HepG2 (cell line): ENCODE data around the gene VRK3. TPM values are rescaled to one million over a fixed set of nuclear protein-coding genes. Genes with fewer than 3 reads are reported as not detected.

Source experiments
- CEBPG ChIP-seq: IDR thresholded peaks from 2 replicates; pipeline ENCODE4 v1.6.1; 2016
- CEBPZ ChIP-seq: IDR thresholded peaks from 2 replicates; pipeline ENCODE4 v1.6.1; 2012; ENCODE audit warnings: low read length, improper control_type of control experiment
- HNF4A ChIP-seq: sonication (generic); formaldehyde crosslinking; IDR thresholded peaks from 2 replicates; pipeline ENCODE4 v1.4.0; 2020; ENCODE audit warnings: missing genetic modification reagents
- MTF2 ChIP-seq: sonication (generic); formaldehyde crosslinking; IDR thresholded peaks from 2 replicates; pipeline ENCODE4 v1.5.0; 2020; ENCODE audit warnings: missing genetic modification reagents, borderline replicate concordance
- PHB2 ChIP-seq: fragments of 450-650 bp; IDR thresholded peaks from 2 replicates; pipeline ENCODE4 v1.6.1; 2018; ENCODE audit not compliant: partially characterized antibody
- PRDM10 ChIP-seq: sonication (generic); formaldehyde crosslinking; IDR thresholded peaks from 2 replicates; pipeline ENCODE4 v1.4.0; 2020; ENCODE audit warnings: low read depth, missing genetic modification reagents
- SMC3 ChIP-seq: IDR thresholded peaks from 2 replicates; pipeline ENCODE4 v1.6.1; 2011; ENCODE audit warnings: low read length, improper control_type of control experiment
- ZGPAT ChIP-seq: IDR thresholded peaks from 2 replicates; pipeline ENCODE4 v1.6.1; 2016; ENCODE audit warnings: mild to moderate bottlenecking
- ZHX2 ChIP-seq, 2 experiments: sonication (generic) in 1 of 2; formaldehyde crosslinking in 1 of 2; IDR thresholded peaks; 2 replicates each; pipeline versions ENCODE4 v1.6.1 to v1.9.0; 2014 to 2022; ENCODE audit warnings: antibody characterized with exemption in 1 of 2, borderline replicate concordance in 1 of 2, inconsistent platforms in 1 of 2, low read depth in 1 of 2, missing genetic modification reagents in 1 of 2
- ZNF143 ChIP-seq: sonication (generic); formaldehyde crosslinking; IDR thresholded peaks from 2 replicates; pipeline ENCODE4 v1.4.0; 2020; ENCODE audit warnings: missing genetic modification reagents
- ZNF512 ChIP-seq: sonication (generic); formaldehyde crosslinking; IDR thresholded peaks from 2 replicates; pipeline ENCODE4 v1.4.0; 2020; ENCODE audit warnings: mild to moderate bottlenecking, missing genetic modification reagents
- ZNF772 ChIP-seq: sonication (generic); formaldehyde crosslinking; IDR thresholded peaks from 2 replicates; pipeline ENCODE4 v1.5.0; 2020; ENCODE audit warnings: mild to moderate bottlenecking, missing genetic modification reagents
- polyA plus RNA-seq, 8 experiments: library from polyadenylated mRNA; depleted of rRNA in 3 of 8; stranded (reverse) in 7 of 8; unstranded in 1 of 8; fragments of >200 nt; fragmentation: Illumina TruSeq in 4 of 8; extraction: Trizol in 4 of 8; gene quantifications; 2 replicates each; pipeline versions ENCODE4 v1.2.1 to v1.2.3, GENCODE V29; 2011 to 2016; ENCODE audit warnings: low read depth in 4 of 8, missing spikeins in 1 of 8, mixed read lengths in 1 of 8; ENCODE audit not compliant: insufficient read depth in 1 of 8
- total RNA-seq, 5 experiments: library from RNA; depleted of rRNA; stranded (reverse); fragments of >200 nt; fragmentation: Illumina TruSeq; extraction: Trizol; gene quantifications; 2 replicates each; pipeline ENCODE4 v1.2.3, GENCODE V29; 2016; ENCODE audit warnings: low read depth in 1 of 5

Gene VRK3
- total and polyA plus RNA-seq, 2 of the 13 experiments (the other 11 are each of a cell fraction or from before 2014, with no cell fraction given) = 23.8 to 28.3 TPM

GRCh38 chr19:49929121-49929610, 96.0 kb downstream of the VRK3 start, which contains the start of the genes ATF5 and NUP62 (continued):
- TF ChIP-seq PRDM10 (CRISPR knock-in tag) (0 out of 2 replicates have a peak, but pooled peaks have one; percentile 35), CEBPZ (no peak), ZHX2 (IDR thresholded peaks at IDR 0.05; ENCODE audit: low read depth) (no peak), ZHX2 (CRISPR knock-in tag; IDR thresholded peaks at IDR 0.05; ENCODE audit: borderline replicate concordance) (peak; percentile 89), HNF4A (CRISPR knock-in tag) (no peak), ZNF512 (CRISPR knock-in tag) (no peak; the same call in 1 of the 2 replicates), ZGPAT (no peak; the same call in 1 of the 2 replicates), ZNF772 (peak; percentile 10; the same call in 1 of the 2 replicates), MTF2 (CRISPR knock-in tag) (no peak), ZNF143 (CRISPR knock-in tag) (peak; percentile 89), CEBPG (no peak), SMC3 (no peak), PHB2 (no peak)
